HCT116 (cell line): ENCODE measurements around the gene GPX2.

Source experiments
- EGR1 ChIP-seq: IDR thresholded peaks from 2 replicates; pipeline ENCODE4 v1.6.1; 2012; ENCODE audit warnings: low read depth
- EZH2 ChIP-seq: fragments of 200-600 bp; sonication (generic); IDR thresholded peaks from 2 replicates; pipeline ENCODE4 v1.6.1; 2017; ENCODE audit warnings: antibody characterized with exemption, mixed run types
- EZH2phosphoT487 ChIP-seq: fragments of 200-600 bp; IDR thresholded peaks from 2 replicates; pipeline ENCODE4 v1.6.1; 2018; ENCODE audit warnings: antibody characterized with exemption, borderline replicate concordance
- JUND ChIP-seq: IDR thresholded peaks from 2 replicates; pipeline ENCODE4 v1.6.1; 2012
- POLR2A ChIP-seq: IDR thresholded peaks from 2 replicates; pipeline ENCODE4 v1.7.0; 2011; ENCODE audit warnings: borderline replicate concordance; ENCODE audit not compliant: insufficient read depth, insufficient read length; ENCODE audit errors: extremely low read depth
- POLR2AphosphoS5 ChIP-seq: IDR thresholded peaks from 2 replicates; pipeline ENCODE4 v1.6.1; 2011; ENCODE audit warnings: mild to moderate bottlenecking, low read depth, low read length, moderate library complexity
- SIN3A ChIP-seq: IDR thresholded peaks from 2 replicates; pipeline ENCODE4 v1.6.1; 2012; ENCODE audit warnings: low read depth
- ZFX ChIP-seq: fragments of 450-650 bp; IDR thresholded peaks from 2 replicates; pipeline ENCODE4 v1.6.1; 2017
- ZNF274 ChIP-seq: fragments of 200-500 bp; sonication (Bioruptor generic); IDR thresholded peaks from 2 replicates; pipeline ENCODE4 v1.6.1; 2014; ENCODE audit warnings: mild to moderate bottlenecking, low read depth, low read length, inconsistent platforms
- TF ChIP-seq, protein P1 (sequence below), 3 experiments: fragments of 200-600 bp in 1 of 3; sonication (generic) in 1 of 3; IDR thresholded peaks in 2 of 3; conservative IDR thresholded peaks in 1 of 3; 2 replicates each; pipeline ENCODE4 v1.5.1; 2012 to 2017; ENCODE audit warnings: low read depth in 2 of 3, low read length in 2 of 3, antibody characterized with exemption in 1 of 3, borderline replicate concordance in 1 of 3, control low read depth in 1 of 3, mild to moderate bottlenecking in 1 of 3, mixed read lengths in 1 of 3, mixed run types in 1 of 3, moderate library complexity in 1 of 3; ENCODE audit not compliant: insufficient read depth in 1 of 3
- TF ChIP-seq, protein P2 (sequence below): IDR thresholded peaks from 2 replicates; pipeline ENCODE4 v1.6.1; 2012; ENCODE audit warnings: low read depth
- TF ChIP-seq, protein P3 (sequence below): IDR thresholded peaks from 2 replicates; pipeline ENCODE4 v1.6.1; 2012
- TF ChIP-seq, protein P4 (sequence below): IDR thresholded peaks from 2 replicates; pipeline ENCODE4 v1.6.1; 2012

DNA sequence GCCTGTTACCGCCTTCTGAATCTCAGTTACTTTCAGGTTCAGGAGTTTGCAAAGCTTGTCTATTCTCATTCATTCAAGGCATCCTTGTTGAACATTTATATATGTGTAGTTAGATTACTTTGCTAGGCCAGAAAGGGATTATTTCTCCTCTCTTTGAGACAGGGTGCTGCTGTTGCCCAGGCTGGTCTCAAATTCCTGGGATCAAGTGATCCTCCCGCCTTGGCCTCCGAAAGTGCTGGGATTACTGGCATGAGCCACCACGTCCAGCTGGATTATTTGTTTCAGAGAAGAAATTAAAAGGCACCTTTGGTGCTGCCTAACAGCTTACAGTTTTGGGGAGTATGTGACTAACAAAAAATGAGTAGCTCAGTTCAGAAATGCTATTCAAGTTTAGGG, 27.5 kb downstream of the GPX2 start:
- TF ChIP-seq, protein P1, sequence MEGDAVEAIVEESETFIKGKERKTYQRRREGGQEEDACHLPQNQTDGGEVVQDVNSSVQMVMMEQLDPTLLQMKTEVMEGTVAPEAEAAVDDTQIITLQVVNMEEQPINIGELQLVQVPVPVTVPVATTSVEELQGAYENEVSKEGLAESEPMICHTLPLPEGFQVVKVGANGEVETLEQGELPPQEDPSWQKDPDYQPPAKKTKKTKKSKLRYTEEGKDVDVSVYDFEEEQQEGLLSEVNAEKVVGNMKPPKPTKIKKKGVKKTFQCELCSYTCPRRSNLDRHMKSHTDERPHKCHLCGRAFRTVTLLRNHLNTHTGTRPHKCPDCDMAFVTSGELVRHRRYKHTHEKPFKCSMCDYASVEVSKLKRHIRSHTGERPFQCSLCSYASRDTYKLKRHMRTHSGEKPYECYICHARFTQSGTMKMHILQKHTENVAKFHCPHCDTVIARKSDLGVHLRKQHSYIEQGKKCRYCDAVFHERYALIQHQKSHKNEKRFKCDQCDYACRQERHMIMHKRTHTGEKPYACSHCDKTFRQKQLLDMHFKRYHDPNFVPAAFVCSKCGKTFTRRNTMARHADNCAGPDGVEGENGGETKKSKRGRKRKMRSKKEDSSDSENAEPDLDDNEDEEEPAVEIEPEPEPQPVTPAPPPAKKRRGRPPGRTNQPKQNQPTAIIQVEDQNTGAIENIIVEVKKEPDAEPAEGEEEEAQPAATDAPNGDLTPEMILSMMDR (IDR thresholded peaks at IDR 0.05 in 2 of 3, conservative IDR thresholded peaks at IDR 0.05 in 1 of 3; ENCODE audit: borderline replicate concordance in 1 of 3, insufficient read depth in 1 of 3, low read depth in 2 of 3, low read length in 2 of 3): no peak
- TF ChIP-seq ZNF274: no peak
- TF ChIP-seq, protein P2, sequence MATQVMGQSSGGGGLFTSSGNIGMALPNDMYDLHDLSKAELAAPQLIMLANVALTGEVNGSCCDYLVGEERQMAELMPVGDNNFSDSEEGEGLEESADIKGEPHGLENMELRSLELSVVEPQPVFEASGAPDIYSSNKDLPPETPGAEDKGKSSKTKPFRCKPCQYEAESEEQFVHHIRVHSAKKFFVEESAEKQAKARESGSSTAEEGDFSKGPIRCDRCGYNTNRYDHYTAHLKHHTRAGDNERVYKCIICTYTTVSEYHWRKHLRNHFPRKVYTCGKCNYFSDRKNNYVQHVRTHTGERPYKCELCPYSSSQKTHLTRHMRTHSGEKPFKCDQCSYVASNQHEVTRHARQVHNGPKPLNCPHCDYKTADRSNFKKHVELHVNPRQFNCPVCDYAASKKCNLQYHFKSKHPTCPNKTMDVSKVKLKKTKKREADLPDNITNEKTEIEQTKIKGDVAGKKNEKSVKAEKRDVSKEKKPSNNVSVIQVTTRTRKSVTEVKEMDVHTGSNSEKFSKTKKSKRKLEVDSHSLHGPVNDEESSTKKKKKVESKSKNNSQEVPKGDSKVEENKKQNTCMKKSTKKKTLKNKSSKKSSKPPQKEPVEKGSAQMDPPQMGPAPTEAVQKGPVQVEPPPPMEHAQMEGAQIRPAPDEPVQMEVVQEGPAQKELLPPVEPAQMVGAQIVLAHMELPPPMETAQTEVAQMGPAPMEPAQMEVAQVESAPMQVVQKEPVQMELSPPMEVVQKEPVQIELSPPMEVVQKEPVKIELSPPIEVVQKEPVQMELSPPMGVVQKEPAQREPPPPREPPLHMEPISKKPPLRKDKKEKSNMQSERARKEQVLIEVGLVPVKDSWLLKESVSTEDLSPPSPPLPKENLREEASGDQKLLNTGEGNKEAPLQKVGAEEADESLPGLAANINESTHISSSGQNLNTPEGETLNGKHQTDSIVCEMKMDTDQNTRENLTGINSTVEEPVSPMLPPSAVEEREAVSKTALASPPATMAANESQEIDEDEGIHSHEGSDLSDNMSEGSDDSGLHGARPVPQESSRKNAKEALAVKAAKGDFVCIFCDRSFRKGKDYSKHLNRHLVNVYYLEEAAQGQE: no peak
- TF ChIP-seq, protein P3, sequence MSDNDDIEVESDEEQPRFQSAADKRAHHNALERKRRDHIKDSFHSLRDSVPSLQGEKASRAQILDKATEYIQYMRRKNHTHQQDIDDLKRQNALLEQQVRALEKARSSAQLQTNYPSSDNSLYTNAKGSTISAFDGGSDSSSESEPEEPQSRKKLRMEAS: no peak
- no peak for TF ChIP-seq POLR2AphosphoS5
- TF ChIP-seq EGR1: no peak
- TF ChIP-seq POLR2A: no peak
- TF ChIP-seq EZH2phosphoT487: no peak
- TF ChIP-seq ZFX: no peak
- TF ChIP-seq, protein P4, sequence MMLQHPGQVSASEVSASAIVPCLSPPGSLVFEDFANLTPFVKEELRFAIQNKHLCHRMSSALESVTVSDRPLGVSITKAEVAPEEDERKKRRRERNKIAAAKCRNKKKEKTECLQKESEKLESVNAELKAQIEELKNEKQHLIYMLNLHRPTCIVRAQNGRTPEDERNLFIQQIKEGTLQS: no peak
- TF ChIP-seq EZH2: no peak
- no peak for TF ChIP-seq JUND
- TF ChIP-seq SIN3A: no peak; the same call in 1 of the 2 replicates
